DND-41 (cell line): Measurements from ENCODE around the gene IFNW1.
"Not testable (repeated sequence)": the region's sequence is repeated elsewhere in the genome, so short reads cannot be mapped to it uniquely, and the experiment has no call there.

Experiments
- EZH2 ChIP-seq: IDR thresholded peaks from 3 replicates; pipeline ENCODE4 v1.6.1; 2012; ENCODE audit warnings: borderline replicate concordance, low read depth, mild to moderate bottlenecking, moderate library complexity, low read length, inconsistent platforms; ENCODE audit not compliant: severe bottlenecking
- TF ChIP-seq, protein P1 (sequence below): IDR thresholded peaks from 2 replicates; pipeline ENCODE4 v1.5.1; 2012; ENCODE audit warnings: borderline replicate concordance, low read length, moderate library complexity, mild to moderate bottlenecking; ENCODE audit not compliant: poor library complexity, severe bottlenecking; ENCODE audit errors: extremely low read depth

DNA sequence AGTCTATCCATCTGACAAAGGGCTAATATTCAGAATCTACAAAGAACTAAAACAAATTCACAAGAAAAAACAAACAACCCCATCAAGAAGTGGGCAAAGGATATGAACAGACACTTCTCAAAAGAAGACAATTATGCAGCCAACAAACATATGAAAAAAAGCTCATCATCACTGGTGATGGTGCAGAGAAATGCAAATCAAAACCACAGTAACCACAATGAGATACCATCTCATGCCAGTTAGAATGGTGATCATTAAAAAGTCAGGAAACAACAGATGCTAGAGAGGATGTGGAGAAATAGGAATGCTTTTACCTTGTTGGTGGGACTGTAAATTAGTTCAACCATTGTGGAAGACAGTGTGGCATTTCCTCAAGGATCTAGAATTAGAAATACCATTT is 13.4 kb downstream of the IFNW1 start:
- TF ChIP-seq, protein P1, sequence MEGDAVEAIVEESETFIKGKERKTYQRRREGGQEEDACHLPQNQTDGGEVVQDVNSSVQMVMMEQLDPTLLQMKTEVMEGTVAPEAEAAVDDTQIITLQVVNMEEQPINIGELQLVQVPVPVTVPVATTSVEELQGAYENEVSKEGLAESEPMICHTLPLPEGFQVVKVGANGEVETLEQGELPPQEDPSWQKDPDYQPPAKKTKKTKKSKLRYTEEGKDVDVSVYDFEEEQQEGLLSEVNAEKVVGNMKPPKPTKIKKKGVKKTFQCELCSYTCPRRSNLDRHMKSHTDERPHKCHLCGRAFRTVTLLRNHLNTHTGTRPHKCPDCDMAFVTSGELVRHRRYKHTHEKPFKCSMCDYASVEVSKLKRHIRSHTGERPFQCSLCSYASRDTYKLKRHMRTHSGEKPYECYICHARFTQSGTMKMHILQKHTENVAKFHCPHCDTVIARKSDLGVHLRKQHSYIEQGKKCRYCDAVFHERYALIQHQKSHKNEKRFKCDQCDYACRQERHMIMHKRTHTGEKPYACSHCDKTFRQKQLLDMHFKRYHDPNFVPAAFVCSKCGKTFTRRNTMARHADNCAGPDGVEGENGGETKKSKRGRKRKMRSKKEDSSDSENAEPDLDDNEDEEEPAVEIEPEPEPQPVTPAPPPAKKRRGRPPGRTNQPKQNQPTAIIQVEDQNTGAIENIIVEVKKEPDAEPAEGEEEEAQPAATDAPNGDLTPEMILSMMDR: not testable (repeated sequence)
- not testable (repeated sequence) for TF ChIP-seq EZH2
